ENCODE results near the gene RAB6B.

The RAB6B gene

DNA sequence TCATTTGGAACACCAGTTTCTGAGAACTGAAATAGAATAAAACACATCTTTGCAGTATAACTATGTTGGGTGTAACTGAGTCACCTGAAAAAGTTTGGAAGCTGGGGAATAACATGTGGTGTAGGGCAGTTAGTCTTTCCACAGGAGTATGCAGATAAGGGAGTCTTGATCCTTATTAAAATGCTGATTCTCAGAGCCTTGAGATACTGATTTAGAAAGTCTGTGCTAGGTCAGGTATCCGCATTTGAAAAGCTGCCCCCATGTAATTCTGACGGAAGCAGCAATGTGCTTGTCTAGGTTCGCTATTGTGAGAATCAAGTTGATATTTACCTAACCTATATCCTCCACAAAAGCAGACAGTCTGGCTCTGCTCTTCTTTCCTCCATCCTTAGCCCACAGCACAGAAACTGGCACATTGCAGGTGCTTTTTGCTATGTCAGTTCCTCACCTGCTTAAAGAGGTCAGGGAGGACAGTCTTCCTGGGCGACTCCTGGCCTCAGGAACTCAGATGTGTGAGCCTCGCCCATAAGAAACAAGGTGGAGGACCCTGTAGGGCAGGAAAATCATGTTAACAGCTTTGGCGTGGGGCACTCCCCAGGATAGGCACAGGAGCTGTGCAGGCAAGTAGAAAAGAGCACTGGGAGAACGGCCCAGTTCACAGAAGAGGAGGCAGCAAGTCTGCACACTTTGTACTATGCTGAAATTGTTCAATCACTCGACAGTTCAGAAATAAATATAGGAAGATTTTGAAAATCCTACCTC, 117.7 kb downstream of the RAB6B start:
- Histone ChIP-seq H3K27me3 (ENCODE audit: control insufficient read depth, insufficient read depth, low read length) (peaks cover 23% of the 10 kb centered on the region), H3K4me2 (ENCODE audit: low read length) (no peak overlapping the region), H3K4me3 (ENCODE audit: low read length) (no peak overlapping the region), H3K36me3 (ENCODE audit: insufficient read depth, low read length) (no peaks in the 10 kb centered on the region), H3K4me1 (ENCODE audit: control insufficient read depth, insufficient read depth, low read length) (no peaks in the 10 kb centered on the region), H3K9ac (ENCODE audit: low read depth, low read length) (no peak overlapping the region), H3K9me3 (replicated peaks; ENCODE audit: low read length) (no peaks in the 10 kb centered on the region)

- no peak overlapping the region for H3K4me2 ChIP-seq (ENCODE audit: low read length)
- no peak overlapping the region for H3K9ac ChIP-seq (ENCODE audit: low read depth, low read length)
- no peaks in the 10 kb centered on the region for H3K4me1 ChIP-seq (ENCODE audit: control insufficient read depth, insufficient read depth, low read length)
- no peaks in the 10 kb centered on the region for H3K36me3 ChIP-seq (ENCODE audit: insufficient read depth, low read length)
- H3K4me3 ChIP-seq (ENCODE audit: low read length): no peak overlapping the region
- no peaks in the 10 kb centered on the region for H3K9me3 ChIP-seq (replicated peaks; ENCODE audit: low read length)
- peaks cover 21% of the 10 kb centered on the region for H3K27me3 ChIP-seq (ENCODE audit: control insufficient read depth, insufficient read depth, low read length)
These were observed 118.8 kb downstream of the RAB6B start for GRCh38 chr3:133776794-133777438.

DNA sequence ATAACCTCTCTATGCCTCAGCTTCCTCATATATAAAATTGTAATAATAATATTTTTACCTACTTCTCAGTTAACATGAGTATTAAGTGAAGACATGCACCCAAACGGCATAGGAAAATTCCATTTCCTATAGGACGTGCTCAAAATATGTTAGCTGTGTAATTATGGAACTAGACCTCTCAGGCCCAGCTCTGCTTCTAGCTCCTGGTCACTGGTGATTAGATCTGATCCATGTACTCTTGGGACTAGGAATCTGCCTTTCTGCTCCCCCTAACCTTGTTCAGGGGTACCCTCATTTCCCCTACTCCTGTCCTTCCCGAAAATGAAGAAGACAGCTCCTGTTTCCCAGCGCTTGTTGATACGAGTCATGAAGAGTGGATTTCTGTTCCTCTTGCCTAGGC, 119.8 kb downstream of the RAB6B start:
- no peaks in the 10 kb centered on the region for H3K9me3 ChIP-seq (replicated peaks; ENCODE audit: low read length)
- no peak overlapping the region for H3K9ac ChIP-seq (ENCODE audit: low read depth, low read length)
- no peaks in the 10 kb centered on the region for H3K36me3 ChIP-seq (ENCODE audit: insufficient read depth, low read length)
- H3K4me2 ChIP-seq (ENCODE audit: low read length): no peak overlapping the region
- no peaks in the 10 kb centered on the region for H3K4me1 ChIP-seq (ENCODE audit: control insufficient read depth, insufficient read depth, low read length)
- H3K4me3 ChIP-seq (ENCODE audit: low read length): no peak overlapping the region
- peaks cover 19% of the 10 kb centered on the region for H3K27me3 ChIP-seq (ENCODE audit: control insufficient read depth, insufficient read depth, low read length)

DNA sequence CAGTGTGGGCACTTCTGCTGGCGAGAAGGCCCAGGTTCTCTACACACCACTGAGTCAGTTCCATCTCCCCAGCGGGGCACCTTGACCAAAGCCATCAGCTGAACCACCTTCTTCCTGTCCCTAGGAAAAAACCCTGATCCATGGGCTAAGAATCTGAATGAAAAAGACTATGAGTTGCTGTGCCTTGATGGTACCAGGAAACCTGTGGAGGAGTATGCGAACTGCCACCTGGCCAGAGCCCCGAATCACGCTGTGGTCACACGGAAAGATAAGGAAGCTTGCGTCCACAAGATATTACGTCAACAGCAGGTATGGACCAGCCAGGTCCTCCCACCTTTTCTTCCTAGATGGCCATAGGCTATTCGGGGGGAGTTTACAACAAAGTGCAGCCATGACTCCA, 120.4 kb downstream of the RAB6B start:
- H3K9ac ChIP-seq (ENCODE audit: low read depth, low read length): no peak overlapping the region
- no peaks in the 10 kb centered on the region for H3K9me3 ChIP-seq (replicated peaks; ENCODE audit: low read length)
- H3K36me3 ChIP-seq (ENCODE audit: insufficient read depth, low read length): no peaks in the 10 kb centered on the region
- peaks cover 19% of the 10 kb centered on the region for H3K27me3 ChIP-seq (ENCODE audit: control insufficient read depth, insufficient read depth, low read length)
- no peak overlapping the region for H3K4me3 ChIP-seq (ENCODE audit: low read length)
- H3K4me2 ChIP-seq (ENCODE audit: low read length): no peak overlapping the region
- no peaks in the 10 kb centered on the region for H3K4me1 ChIP-seq (ENCODE audit: control insufficient read depth, insufficient read depth, low read length)

All from skeletal muscle satellite cell (primary cell).